HG02798 (cell line): ENCODE measurements around the gene SNCB.

ENCODE experiments used
- ATAC-seq: cut with Tn5 transposase; IDR thresholded peaks from one replicate; pipeline ENCODE4 v1.9.1; 2021; ENCODE audit warnings: mild to moderate bottlenecking; ENCODE audit not compliant: unreplicated experiment, poor library complexity

The SNCB gene

DNA sequence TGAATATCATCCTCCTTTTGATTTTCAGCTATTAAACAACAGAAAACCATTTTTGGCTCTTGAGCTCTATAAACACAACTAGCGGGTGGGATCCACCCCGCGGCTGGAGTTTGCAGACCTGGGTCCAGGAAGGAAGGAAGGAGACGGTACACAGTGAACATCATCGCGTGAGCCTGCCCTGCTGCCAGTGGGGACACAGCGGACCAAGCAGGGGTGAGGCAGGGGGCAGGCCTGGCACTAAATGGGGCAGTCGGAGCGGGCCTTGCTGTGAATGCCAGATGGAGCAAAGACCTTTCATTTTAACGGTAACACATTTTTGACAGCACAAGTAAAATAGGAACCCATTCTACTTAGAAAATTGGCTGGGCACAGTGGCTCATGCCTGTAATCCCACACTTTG, 31.3 kb upstream of the SNCB start:
- ATAC-seq = no peak

DNA sequence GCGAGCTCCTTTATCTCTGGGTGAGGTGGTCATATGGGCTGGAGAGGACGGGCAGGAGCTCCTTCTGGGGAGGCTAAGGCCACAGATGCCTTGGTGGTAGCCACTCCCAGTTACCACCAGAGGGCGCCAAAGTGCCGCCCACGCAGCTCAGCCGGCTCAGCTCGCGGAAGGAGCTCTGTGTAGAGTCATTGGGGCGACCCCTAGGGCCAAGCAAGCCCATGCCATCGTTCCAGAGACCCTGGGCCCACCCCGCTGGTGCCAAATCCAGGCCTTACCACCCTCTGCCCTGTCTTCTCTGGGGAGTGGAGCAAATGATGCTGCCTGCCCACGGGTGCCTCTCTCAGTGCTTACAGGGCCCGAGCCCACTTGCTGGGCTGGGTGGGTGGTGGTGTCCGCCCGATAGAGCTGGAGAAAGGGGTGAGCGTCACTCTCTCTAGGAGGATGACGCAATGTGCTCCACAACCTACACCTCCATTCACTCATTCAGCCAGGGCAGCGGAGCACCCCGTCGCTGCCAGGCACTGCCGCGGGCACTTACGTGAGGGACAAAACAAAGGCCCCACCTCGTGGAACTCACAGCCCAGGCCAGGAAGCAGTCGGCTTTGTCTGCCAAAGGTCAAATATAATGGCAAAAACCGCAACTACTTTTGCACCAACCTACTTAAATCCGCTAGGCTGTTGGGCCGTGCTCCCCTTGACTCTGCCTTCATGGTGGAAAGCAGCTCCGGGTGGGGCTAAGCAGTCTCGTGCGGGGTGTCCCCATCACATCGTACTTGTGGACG, 30.7 kb upstream of the SNCB start:
- peak; percentile 65 for ATAC-seq

DNA sequence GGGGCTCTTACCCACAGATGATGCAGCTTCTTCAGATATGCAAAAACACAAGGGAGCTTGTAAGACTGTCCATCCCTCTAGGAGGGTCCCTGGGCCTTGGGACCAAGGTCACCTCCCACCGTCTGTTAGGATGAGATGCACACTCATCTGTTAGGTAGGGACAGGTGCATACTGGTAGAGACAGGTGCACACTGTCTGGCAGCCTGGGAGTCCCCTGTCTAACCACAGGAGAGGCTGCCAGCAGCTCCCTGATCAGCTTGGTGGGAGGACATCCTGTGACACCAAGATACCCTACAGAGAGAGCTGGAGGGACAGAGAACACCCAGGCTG, 30.2 kb upstream of the SNCB start:
- peak; percentile 28 for ATAC-seq

DNA sequence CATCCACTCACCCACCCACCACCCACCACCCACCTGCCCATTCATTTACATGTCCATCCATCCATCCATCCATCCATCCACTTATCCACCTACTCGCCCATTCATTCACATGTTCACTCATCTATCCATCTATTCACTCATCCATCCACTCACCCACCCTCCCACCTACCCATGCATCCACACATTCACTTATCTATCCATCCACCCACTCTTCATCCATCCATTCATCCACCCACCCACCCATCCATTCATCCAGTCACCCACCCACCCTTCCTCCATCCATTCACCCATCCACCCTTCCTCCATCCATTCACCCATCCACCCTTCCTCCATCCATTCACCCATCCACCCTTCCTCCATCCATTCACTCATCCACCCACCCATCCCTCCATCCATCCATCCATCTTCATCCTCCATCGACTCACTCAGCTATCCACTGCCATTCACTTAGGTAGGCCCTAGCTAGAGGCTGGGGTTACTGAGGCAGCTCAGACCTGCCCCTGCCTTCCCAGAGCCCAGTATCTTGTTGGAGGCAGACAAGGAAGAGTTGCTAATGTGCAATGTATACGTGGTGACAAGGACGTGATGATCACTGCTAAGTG, 29.6 kb upstream of the SNCB start:
- no peak for ATAC-seq

DNA sequence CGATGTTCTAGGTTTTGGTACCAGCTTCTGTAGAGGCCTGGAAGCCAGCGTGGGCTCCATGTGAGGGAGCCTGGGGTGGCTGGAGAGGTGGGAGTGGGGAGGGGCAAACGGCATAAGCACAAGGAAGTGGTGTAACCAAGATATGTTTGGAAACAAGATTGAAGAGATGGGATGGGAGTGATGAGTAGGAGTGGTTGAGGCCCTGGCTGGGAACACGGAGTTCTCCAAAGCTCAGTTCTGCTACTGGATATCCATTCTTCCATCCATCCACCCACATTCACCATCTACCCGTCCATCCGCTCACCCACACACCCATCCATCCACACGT, 29.1 kb upstream of the SNCB start:
- no peak for ATAC-seq

DNA sequence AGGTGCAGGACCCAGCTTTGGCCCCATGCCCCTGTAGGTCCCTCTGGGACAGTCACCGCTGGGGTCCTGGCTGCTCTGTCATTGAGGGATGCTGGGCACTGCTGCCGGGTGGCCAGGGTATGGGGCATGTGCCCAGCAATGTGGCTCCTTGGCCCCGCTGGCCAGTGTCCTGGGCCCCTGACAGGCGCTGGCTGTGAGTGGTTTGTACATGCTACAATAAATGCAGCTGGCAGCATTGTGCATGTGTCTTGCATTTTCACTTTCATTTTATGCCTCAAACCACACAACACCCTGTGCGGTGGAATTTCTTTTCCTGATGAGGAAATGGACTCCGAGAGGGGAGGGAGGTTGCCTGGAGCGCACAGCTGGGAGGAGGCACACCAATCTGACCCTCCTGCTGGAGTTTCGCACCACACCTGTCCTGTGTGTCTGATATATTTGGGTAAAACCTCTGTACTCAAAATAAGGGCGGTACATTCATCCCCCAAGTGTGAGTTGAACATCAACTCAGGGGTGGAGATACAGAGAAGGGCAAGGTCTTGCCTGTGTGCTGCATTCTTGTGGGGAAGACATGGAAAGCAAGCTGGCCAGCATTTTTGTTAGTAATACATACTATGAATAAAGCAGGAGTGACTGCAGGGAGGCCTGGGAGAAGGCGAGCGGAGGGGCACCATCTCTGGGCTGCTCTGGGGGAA, 28.6 kb upstream of the SNCB start:
- no peak for ATAC-seq

DNA sequence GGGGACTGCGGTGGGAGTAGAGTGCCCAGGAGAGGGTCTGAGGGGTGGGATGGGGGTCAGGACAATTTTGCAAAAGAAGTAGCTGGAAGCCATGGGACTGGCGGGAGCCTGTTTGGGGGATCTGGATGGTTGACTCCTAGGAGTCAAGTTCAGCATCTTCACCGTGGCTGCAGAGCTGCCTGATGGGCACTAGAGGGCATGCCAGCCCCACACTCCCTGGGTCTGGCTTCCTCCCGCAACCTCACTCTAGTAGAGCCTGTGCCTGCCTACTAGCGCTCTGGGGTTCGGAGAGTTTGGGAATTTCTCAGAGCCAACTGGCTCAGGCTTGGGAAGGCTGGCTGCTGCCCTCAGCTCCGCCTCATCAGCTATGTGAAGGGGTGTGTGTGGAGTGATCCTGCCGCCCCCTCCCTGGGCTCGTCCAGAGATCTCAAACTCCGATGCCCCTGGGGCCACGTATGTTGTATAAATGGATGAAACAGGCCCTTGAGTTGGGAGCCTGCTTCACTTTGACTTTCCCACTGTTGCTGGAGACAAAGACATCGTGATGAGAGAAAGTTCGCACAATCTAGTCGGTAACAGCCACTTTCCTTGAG, 27.8 kb upstream of the SNCB start:
- ATAC-seq = peak; percentile 45

DNA sequence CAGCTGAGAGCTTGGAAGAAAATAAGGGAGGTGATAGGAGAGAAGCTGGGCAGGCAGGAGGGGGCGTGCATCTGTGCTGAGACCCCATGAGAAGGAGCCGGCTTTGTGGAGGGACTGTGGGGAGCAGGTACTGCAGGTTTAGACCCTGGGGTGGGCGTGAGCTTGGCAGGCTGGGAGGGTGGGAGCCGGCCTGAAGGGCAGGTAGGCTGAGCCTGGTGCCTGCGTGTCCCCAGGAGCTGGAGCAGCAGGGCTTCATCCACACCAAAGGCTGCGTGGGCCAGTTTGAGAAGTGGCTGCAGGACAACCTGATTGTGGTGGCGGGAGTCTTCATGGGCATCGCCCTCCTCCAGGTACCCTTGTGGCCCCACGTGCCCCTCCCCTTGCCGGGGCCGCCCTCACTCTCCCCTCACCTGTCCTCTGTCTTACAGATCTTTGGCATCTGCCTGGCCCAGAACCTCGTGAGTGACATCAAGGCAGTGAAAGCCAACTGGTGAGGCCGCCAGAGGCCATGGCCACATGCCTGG, 26.2 kb upstream of the SNCB start:
- no peak for ATAC-seq

DNA sequence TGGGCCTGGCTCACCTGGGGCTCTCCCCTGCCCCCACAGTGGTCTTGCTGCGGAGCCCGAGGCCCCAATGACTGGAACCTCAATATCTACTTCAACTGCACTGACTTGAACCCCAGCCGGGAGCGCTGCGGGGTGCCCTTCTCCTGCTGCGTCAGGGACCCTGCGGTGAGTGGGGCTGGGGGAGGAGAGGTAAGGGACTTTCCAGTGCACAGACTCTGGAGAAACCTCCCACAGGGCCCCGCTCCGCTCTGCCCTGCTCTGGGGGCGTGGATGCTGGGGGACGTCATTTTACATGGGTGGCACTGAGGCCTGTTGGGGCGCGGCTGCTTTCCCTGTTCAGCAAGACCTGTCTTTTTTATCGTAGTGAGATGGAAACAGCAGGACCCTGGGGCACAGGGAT, 24.5 kb upstream of the SNCB start:
- ATAC-seq = no peak

DNA sequence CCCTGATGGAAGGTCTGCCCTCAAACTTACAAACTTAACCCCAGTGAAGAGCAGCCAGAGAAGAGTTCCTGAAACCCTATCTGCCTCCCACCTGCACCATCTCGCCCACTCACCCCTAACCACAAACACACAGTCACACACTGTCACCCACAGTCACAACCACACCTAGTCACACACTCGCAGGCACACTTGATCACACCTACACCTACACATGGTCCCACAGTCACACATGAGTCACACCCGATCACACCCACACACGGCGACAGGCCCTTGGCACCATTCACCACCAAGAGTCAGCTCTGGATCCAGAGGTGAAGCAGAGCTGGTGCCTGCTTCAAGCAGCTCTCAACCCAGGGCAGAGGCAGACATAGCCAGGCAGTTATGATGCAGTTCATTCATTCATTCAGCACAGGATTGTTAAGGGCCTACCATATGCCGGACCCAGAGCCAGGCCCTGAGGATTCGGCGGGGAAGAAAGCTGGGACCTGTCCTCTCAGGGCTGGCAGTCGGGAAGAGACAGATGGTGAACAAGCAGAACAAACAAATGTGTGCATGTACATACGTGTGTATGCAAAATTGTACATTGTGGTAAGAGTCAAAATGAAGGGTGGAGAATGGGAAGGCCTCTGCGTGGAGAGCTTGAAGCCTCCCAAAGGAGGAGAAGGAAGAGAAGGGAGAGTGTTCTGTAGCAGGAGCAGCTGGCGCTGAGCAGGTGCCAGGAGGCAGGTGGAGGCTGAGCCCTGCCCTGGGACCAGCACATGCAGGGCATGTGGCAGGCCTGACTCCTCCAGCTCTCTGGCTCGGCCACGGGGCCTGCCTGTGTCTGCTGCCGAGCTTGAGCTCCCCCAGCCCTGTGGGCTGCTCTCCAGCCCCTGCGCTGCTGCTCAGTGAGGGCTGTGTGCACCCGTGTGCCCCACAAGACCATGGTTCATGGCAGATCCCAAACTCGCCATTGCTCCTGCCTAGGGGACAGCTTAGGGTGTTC, 23.4 kb upstream of the SNCB start:
- ATAC-seq = peak; percentile 31

DNA sequence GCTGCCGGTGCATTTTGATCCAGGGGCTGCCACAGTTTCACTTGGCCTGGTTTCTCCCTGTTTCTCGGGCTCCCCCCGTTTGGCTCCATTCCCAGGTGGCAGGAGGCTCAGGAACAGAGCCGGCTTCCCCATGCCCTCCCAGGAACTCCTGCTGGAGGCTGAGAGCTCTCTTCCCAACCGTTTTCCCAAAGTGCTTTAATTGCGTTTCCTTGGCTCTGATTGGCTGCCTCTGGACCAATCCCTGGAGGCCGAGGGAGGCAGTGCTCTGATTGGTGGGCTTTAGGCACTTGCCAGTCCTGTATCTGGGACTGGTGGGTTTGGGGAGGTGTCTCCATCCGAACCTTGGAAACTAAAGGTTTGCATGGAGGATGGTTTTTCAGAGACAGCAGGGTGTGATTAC, 21.8 kb upstream of the SNCB start:
- ATAC-seq = no peak

DNA sequence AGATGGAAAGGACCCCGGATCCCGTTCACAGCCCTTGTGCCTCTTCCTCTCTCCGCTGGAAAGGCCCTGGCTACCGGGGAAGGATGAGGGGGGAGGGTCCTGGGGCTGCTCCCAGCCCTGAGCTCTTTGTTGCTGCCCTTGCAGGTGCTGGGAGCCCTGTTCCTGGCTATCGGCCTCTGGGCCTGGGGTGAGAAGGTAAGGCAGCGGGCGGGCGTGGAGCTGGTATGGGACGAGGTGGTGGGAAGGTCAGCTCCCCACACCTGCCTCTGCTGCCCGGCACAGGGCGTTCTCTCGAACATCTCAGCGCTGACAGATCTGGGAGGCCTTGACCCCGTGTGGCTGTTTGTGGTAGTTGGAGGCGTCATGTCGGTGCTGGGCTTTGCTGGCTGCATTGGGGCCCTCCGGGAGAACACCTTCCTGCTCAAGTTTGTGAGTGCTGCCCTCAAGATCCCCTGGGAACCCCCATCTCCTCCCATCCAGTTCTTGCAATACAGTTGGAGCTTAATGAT, 21.2 kb upstream of the SNCB start:
- no peak for ATAC-seq

DNA sequence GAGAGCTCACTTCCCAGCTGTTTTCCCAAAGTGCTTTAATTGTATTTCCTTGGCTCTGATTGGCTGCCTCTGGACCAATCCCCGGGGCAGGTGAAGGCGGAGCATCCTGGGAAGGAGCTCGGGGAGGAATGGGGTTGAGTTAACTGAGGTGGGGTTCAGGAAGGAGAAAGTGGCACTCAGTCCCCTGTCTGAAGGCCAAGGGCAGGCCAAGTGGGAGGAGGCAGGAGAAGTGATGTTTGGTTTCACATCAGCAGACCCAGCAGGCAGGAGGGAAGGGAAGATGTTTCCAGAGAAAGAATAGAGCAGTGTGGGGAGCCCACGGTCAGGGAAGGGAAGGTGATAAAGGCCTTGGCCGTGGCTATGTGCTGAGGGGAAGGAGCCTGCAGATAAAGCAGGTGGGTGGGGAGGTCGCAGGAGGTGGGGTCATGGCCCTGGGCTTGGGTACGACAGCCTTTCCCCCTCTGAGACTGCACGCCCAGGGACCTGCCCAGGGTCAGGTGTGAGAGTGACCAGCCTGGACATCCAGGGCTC, 20.1 kb upstream of the SNCB start:
- no peak for ATAC-seq

DNA sequence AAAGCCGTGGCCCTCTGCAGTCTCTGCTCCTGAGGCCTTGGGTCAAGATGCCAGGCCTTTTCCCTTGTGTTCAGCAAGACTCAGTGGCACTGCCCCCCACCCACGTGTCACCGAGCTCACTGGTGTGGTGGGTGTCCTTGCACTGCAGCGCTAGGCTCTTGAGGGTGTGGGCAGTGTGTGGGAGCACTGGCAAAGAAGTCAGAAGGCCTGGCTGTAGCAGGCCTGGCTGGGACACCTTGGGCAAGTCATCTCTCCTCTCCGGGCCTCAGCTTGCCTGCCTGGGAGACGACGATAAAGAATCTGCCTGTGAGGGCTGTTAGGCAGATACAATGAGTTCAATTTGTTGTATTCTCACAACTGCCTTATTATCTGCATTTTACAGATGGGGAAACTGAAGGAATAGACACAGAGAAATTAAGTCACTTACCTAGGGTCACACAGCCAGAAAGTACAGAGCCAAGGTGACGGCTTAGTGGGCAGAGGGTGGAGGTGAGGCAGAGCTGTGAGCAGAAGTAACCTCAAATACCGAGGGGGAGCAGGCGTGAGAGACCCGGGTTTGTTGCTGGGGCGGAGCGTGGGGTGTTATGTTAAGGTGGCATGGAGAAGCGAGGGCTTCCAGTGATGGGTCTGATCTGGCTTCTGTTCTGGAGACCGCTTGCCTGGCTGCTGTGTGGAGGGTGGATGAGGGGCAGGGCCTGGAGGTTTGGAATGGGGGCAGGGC, 18.3 kb upstream of the SNCB start:
- no peak for ATAC-seq

DNA sequence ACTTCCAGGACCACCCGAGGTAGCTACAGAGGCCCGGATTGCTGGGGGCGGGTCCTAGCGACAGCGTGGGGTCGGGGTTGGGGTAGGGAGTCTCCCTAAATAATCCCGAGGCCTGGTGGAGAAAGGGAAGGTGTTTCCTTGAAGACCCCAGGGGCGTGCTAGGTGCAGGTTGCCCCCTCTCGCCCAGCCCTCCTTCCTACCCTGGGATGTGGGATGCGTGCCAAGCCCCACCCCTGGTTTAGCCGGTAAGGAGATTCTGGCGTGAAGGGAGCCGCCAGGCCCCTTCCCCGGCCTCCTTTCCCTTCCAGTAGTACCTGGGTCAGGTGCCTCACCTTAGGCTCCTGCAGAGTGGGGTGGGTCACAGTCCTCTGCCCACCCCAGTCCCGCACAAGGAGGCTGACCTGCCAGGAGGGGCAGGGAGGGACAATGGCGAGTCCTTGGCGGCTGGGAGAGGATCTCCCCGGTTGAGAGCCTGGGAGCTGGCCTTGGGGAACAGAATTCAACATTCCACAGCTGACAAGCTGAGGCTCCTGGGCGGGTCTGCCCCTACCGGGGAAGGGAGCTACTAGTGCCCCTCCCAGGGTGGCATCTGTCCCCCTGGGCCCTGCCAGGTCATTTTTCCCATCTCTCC, 17.6 kb upstream of the SNCB start:
- ATAC-seq = no peak

DNA sequence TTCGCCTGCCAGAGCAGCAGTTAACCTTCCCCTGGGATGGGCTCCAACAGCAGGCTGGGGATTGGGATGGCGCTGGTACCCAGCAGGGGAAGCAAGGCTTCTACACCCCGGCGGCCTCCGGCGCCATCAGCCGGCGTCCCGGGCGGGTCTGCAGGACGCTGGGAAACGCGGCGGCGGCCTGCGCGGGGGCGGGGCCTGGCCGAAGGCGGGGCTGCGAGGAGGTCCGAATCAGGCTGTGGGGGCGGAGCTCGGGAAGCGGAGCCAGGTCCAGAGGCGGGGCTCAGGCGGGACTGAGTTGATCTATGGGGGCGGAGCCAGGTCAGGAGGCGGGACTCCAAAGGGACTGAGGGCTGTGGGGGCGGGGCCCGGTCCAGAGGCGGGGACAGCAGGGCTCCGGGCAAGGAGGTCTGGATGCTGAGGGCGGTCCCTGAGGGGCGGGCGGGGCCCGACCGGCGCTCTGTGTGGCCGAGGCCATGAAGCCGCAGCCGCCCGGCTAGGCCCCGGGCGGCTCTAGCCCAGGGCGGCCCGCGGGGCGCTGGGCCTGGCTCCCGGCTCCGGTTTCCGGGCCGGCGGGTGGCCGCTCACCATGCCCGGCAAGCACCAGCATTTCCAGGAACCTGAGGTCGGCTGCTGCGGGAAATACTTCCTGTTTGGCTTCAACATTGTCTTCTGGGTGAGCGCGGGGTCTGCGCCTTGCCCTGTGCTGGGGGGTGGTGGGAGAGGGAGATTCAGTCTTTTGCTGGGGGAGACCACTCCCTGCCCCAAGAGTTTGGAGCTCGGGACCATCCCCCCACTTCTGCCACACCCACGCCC, 16.9 kb upstream of the SNCB start, which contains the start of gene TSPAN17:
Gene TSPAN17, plus strand, starts transcription at position 455 of the 813 bp plus-strand sequence. Its CDS starts 132 bp downstream, at position 587.
- ATAC-seq = peak; percentile 93

DNA sequence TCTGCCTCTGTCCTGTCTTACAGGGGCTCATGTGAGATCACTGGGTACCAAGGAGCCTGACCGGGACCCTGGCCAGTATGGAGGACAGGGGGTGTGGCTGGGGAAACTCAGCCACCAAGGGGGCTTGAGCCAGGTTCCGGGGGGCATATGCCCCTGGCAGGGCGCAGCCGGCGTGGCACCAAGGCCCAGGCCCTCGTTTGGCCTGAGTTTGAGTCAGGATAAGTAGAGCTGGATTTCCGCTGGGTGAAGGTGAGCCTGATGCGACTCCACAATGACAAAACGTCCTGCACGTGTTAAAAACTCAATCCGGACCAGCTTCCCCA, 16.3 kb upstream of the SNCB start:
- ATAC-seq = no peak
